Nephron progenitor cell (in vitro differentiated cells): ENCODE data around the gene AGTRAP.

Source experiments
- DNase-seq: peaks from one replicate; pipeline ENCODE4 v3.0.0; 2021
- H3K27ac Mint-ChIP-seq: 2 replicates; pipeline ENCODE4 v1.8.0; 2021; ENCODE audit warnings: mild to moderate bottlenecking, moderate library complexity, mixed read lengths
- H3K27me3 Mint-ChIP-seq: 2 replicates; pipeline ENCODE4 v1.8.0; 2021; ENCODE audit warnings: mild to moderate bottlenecking, low read depth, mixed read lengths; ENCODE audit not compliant: poor library complexity
- H3K36me3 Mint-ChIP-seq: 2 replicates; pipeline ENCODE4 v1.8.0; 2021; ENCODE audit warnings: low read depth, mixed read lengths
- H3K4me1 Mint-ChIP-seq: 2 replicates; pipeline ENCODE4 v1.8.0; 2021; ENCODE audit warnings: mixed read lengths
- H3K4me3 Mint-ChIP-seq: 2 replicates; pipeline ENCODE4 v1.8.0; 2021; ENCODE audit warnings: mild to moderate bottlenecking, moderate library complexity, mixed read lengths
- H3K9me3 Mint-ChIP-seq: 2 replicates; pipeline ENCODE4 v1.8.0; 2021; ENCODE audit warnings: mild to moderate bottlenecking, moderate library complexity, mixed read lengths
- CTCF ChIP-seq: fragments of 200-600 bp; sonication (generic); IDR thresholded peaks from 2 replicates; pipeline ENCODE4 v1.5.0; 2021; ENCODE audit warnings: antibody characterized with exemption

The AGTRAP gene

GRCh38 chr1:11704691-11705475, 31.1 kb upstream of the AGTRAP start:
- peak overlapping the region; percentile 30 for H3K4me3 Mint-ChIP-seq

GRCh38 chr1:11705596-11705995, 30.3 kb upstream of the AGTRAP start:
- H3K9me3 Mint-ChIP-seq = no peaks in the 10 kb centered on the region
- H3K4me3 Mint-ChIP-seq = peak overlapping the region; percentile 30
- H3K4me1 Mint-ChIP-seq = peaks cover 67% of the 10 kb centered on the region
- H3K36me3 Mint-ChIP-seq = peaks cover 3% of the 10 kb centered on the region
- TF ChIP-seq CTCF = no peak
- peaks cover 6% of the 10 kb centered on the region for H3K27me3 Mint-ChIP-seq
- no peak for DNase-seq
- H3K27ac Mint-ChIP-seq = no peak overlapping the region

More at GRCh38 chr1:11704691-11705475, 31.1 kb upstream of the AGTRAP start:
- TF ChIP-seq CTCF = no peak
- Mint-ChIP-seq H3K27me3 (peaks cover 9% of the 10 kb centered on the region), H3K4me1 (peaks cover 69% of the 10 kb centered on the region), H3K9me3 (no peaks in the 10 kb centered on the region), H3K36me3 (peaks cover 3% of the 10 kb centered on the region), H3K27ac (no peak overlapping the region)
- no peak for DNase-seq

GRCh38 chr1:11706292-11706691, 29.6 kb upstream of the AGTRAP start:
- Mint-ChIP-seq H3K27me3 (peaks cover 6% of the 10 kb centered on the region), H3K27ac (no peak overlapping the region), H3K9me3 (no peaks in the 10 kb centered on the region)

GRCh38 chr1:11707621-11708276, 28.2 kb upstream of the AGTRAP start:
- Mint-ChIP-seq H3K27me3 (peaks cover 6% of the 10 kb centered on the region), H3K4me1 (peaks cover 57% of the 10 kb centered on the region), H3K9me3 (no peaks in the 10 kb centered on the region), H3K36me3 (peaks cover 3% of the 10 kb centered on the region), H3K27ac (no peak overlapping the region), H3K4me3 (peak overlapping the region; percentile 36)
- TF ChIP-seq CTCF = no peak
- no peak for DNase-seq

More at GRCh38 chr1:11706292-11706691, 29.6 kb upstream of the AGTRAP start:
- Mint-ChIP-seq H3K4me1 (peaks cover 60% of the 10 kb centered on the region), H3K4me3 (no peak overlapping the region), H3K36me3 (peaks cover 3% of the 10 kb centered on the region)
- no peak for DNase-seq
- TF ChIP-seq CTCF = no peak

GRCh38 chr1:11708554-11709350, 27.2 kb upstream of the AGTRAP start:
- no peak for DNase-seq
- no peak for TF ChIP-seq CTCF

More at GRCh38 chr1:11708554-11709350, 27.2 kb upstream of the AGTRAP start:
- no peak overlapping the region for H3K27ac Mint-ChIP-seq
- H3K4me1 Mint-ChIP-seq = peaks cover 50% of the 10 kb centered on the region
- no peak overlapping the region for H3K4me3 Mint-ChIP-seq
- no peaks in the 10 kb centered on the region for H3K9me3 Mint-ChIP-seq
- H3K36me3 Mint-ChIP-seq = peaks cover 3% of the 10 kb centered on the region
- peaks cover 3% of the 10 kb centered on the region for H3K27me3 Mint-ChIP-seq
